Tibial nerve (tissue), 4 donors: Measurements from ENCODE around the gene PLXNA4. TPM values are rescaled to one million over a fixed set of nuclear protein-coding genes. Genes with fewer than 3 reads are reported as not detected.
"Not testable (repeated sequence)": the region's sequence is repeated elsewhere in the genome, so short reads cannot be mapped to it uniquely, and the experiment has no call there.

Experiments
- DNase-seq, 2 donors: peaks; one replicate each; pipeline ENCODE4 v3.0.0-alpha.2; 2019; ENCODE audit warnings: low spot score in 2 of 2
- H3K27ac ChIP-seq, 4 donors: fragments of 200-600 bp; sonication (generic) in 3 of 4; one replicate each; pipeline ENCODE4 v1.5.1; 2017 to 2019; ENCODE audit warnings: mild to moderate bottlenecking in 1 of 4
- H3K27me3 ChIP-seq, 2 donors: fragments of 200-600 bp; sonication (generic) in 1 of 2; one replicate each; pipeline versions ENCODE4 v1.5.1 to v1.6.0; 2017 to 2019
- H3K36me3 ChIP-seq, 3 donors: fragments of 200-600 bp; sonication (generic); one replicate each; pipeline ENCODE4 v1.5.1; 2018 to 2019
- H3K4me1 ChIP-seq, 4 donors: fragments of 200-600 bp; sonication (generic) in 3 of 4; one replicate each; pipeline ENCODE4 v1.5.1; 2017 to 2019
- H3K4me3 ChIP-seq, 4 donors: fragments of 200-600 bp; sonication (generic) in 3 of 4; one replicate each; pipeline ENCODE4 v1.5.1; 2017 to 2019; ENCODE audit warnings: mild to moderate bottlenecking in 1 of 4, moderate library complexity in 1 of 4
- H3K9me3 ChIP-seq, 4 donors: fragments of 200-600 bp; sonication (generic) in 3 of 4; one replicate each; pipeline ENCODE4 v1.5.1; 2017 to 2019
- CTCF ChIP-seq, 5 experiments: fragments of 200-600 bp in 3 of 5; fragments of 450-650 bp in 2 of 5; sonication (generic) in 3 of 5; IDR thresholded peaks; one replicate each; pipeline ENCODE4 v1.5.1; 2016 to 2019; ENCODE audit warnings: antibody characterized with exemption in 5 of 5, mild to moderate bottlenecking in 3 of 5, moderate library complexity in 2 of 5
- EP300 ChIP-seq, 2 donors: sonication (generic); formaldehyde crosslinking; IDR thresholded peaks; one replicate each; pipeline ENCODE4 v1.6.1; 2017; ENCODE audit warnings: antibody characterized with exemption in 2 of 2, mild to moderate bottlenecking in 1 of 2
- POLR2A ChIP-seq, 2 donors: fragments of 450-650 bp; IDR thresholded peaks; one replicate each; pipeline ENCODE4 v1.6.1; 2017; ENCODE audit warnings: antibody characterized with exemption in 2 of 2, mild to moderate bottlenecking in 2 of 2, moderate library complexity in 2 of 2
- WGBS, 2 donors: methylation state at CpG; one replicate each; pipeline ENCODE4 v1.1.5; 2018; 5-methylcytosine and 5-hydroxymethylcytosine counted together
- total RNA-seq, 4 donors: library from RNA; depleted of rRNA; stranded (reverse); fragments of >200 nt; gene quantifications; one replicate each; pipeline ENCODE4 v1.1.0, GENCODE V29; 2016

The PLXNA4 gene
- total RNA-seq, 4 donors from 2014 or later, result 12.6 to 32.4 (median 13.7) TPM

GRCh38 chr7:132169730-132170129, 406.5 kb downstream of the PLXNA4 start:
- Histone ChIP-seq H3K27ac (no peak overlapping the region), H3K27me3 (no peaks in the 10 kb centered on the region), H3K4me3 (no peak overlapping the region), H3K36me3 (no peaks in the 10 kb centered on the region), H3K9me3 (no peaks in the 10 kb centered on the region), H3K4me1 (no peaks in the 10 kb centered on the region)
- TF ChIP-seq CTCF (IDR thresholded peaks at IDR 0.05) (no peak), POLR2A (IDR thresholded peaks at IDR 0.05) (no peak), EP300 (IDR thresholded peaks at IDR 0.05) (no peak)
- 56 to 65% methylated on average over 9 of the region's 9 CpGs for WGBS, 2 donors
- DNase-seq, result no peak

- no peak for TF ChIP-seq EP300 (IDR thresholded peaks at IDR 0.05)
- no peak for DNase-seq
- no peak overlapping the region for H3K27ac ChIP-seq
- H3K4me1 ChIP-seq, result no peaks in the 10 kb centered on the region
- no peaks in the 10 kb centered on the region for H3K36me3 ChIP-seq
- no peaks in the 10 kb centered on the region for H3K27me3 ChIP-seq
- WGBS, 2 donors, result 95 to 98% methylated on average over 7 to 17 of the region's 17 CpGs
- no peak overlapping the region for H3K4me3 ChIP-seq
- H3K9me3 ChIP-seq, result no peaks in the 10 kb centered on the region
These were observed 408.0 kb downstream of the PLXNA4 start for GRCh38 chr7:132168239-132168638.

- 81 to 86% methylated on average over 7 of the region's 7 CpGs for WGBS, 2 donors
- not testable (repeated sequence) for H3K4me3 ChIP-seq, H3K27ac ChIP-seq, H3K27me3 ChIP-seq, H3K9me3 ChIP-seq, H3K36me3 ChIP-seq, DNase-seq
- peaks cover 0 to 11% (median 2%) of the 10 kb centered on the region in 4 donors for H3K4me1 ChIP-seq
These were observed 410.6 kb downstream of the PLXNA4 start for GRCh38 chr7:132165695-132166094.

GRCh38 chr7:132164558-132165125, 411.6 kb downstream of the PLXNA4 start:
- TF ChIP-seq CTCF (IDR thresholded peaks at IDR 0.05), result no peak
- no peak for TF ChIP-seq POLR2A (IDR thresholded peaks at IDR 0.05)
- TF ChIP-seq EP300 (IDR thresholded peaks at IDR 0.05), result no peak
- no peak for DNase-seq
- Histone ChIP-seq H3K36me3 (no peaks in the 10 kb centered on the region), H3K27ac (no peak overlapping the region), H3K4me1 (peaks cover 0 to 11% (median 3%) of the 10 kb centered on the region in 4 donors), H3K4me3 (no peak overlapping the region), H3K27me3 (no peaks in the 10 kb centered on the region), H3K9me3 (no peaks in the 10 kb centered on the region)
- 87 to 91% methylated on average over 11 to 12 of the region's 12 CpGs for WGBS, 2 donors

- no peak overlapping the region for H3K4me3 ChIP-seq
- TF ChIP-seq POLR2A (IDR thresholded peaks at IDR 0.05), result no peak
- no peak for TF ChIP-seq CTCF (IDR thresholded peaks at IDR 0.05)
- no peak for TF ChIP-seq EP300 (IDR thresholded peaks at IDR 0.05)
- DNase-seq, result no peak
- H3K27ac ChIP-seq, result no peak overlapping the region
- no peaks in the 10 kb centered on the region for H3K27me3 ChIP-seq
- no peaks in the 10 kb centered on the region for H3K36me3 ChIP-seq
- H3K9me3 ChIP-seq, result no peaks in the 10 kb centered on the region
- H3K4me1 ChIP-seq, result peaks cover 0 to 11% (median 3%) of the 10 kb centered on the region in 4 donors
- 49 to 62% methylated on average over 12 of the region's 12 CpGs for WGBS, 2 donors
These were observed 413.6 kb downstream of the PLXNA4 start for GRCh38 chr7:132162556-132163144.

- DNase-seq, result no peak
These were observed 414.3 kb downstream of the PLXNA4 start for GRCh38 chr7:132161976-132162375.

More at GRCh38 chr7:132161976-132162375, 414.3 kb downstream of the PLXNA4 start:
- Histone ChIP-seq H3K27ac (no peak overlapping the region), H3K36me3 (no peaks in the 10 kb centered on the region), H3K4me3 (no peak overlapping the region), H3K9me3 (no peaks in the 10 kb centered on the region), H3K27me3 (no peaks in the 10 kb centered on the region), H3K4me1 (peaks cover 0 to 11% (median 3%) of the 10 kb centered on the region in 4 donors)
- 72 to 75% methylated on average over 8 of the region's 8 CpGs for WGBS, 2 donors
- TF ChIP-seq POLR2A (IDR thresholded peaks at IDR 0.05), result no peak
- no peak for TF ChIP-seq EP300 (IDR thresholded peaks at IDR 0.05)
- no peak for TF ChIP-seq CTCF (IDR thresholded peaks at IDR 0.05)
